Measurements from ENCODE around the gene FAM24A.
"Not testable (repeated sequence)": the region's sequence is repeated elsewhere in the genome, so short reads cannot be mapped to it uniquely, and the experiment has no call there.

The FAM24A gene, protein sequence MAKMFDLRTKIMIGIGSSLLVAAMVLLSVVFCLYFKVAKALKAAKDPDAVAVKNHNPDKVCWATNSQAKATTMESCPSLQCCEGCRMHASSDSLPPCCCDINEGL

GRCh38 chr10:122910310-122910709, at the start of gene FAM24A:
Gene FAM24A (plus strand): TSS chr10:122910610. CDS start chr10:122911635, 1,025 bp downstream.
- TF ChIP-seq, protein P1, sequence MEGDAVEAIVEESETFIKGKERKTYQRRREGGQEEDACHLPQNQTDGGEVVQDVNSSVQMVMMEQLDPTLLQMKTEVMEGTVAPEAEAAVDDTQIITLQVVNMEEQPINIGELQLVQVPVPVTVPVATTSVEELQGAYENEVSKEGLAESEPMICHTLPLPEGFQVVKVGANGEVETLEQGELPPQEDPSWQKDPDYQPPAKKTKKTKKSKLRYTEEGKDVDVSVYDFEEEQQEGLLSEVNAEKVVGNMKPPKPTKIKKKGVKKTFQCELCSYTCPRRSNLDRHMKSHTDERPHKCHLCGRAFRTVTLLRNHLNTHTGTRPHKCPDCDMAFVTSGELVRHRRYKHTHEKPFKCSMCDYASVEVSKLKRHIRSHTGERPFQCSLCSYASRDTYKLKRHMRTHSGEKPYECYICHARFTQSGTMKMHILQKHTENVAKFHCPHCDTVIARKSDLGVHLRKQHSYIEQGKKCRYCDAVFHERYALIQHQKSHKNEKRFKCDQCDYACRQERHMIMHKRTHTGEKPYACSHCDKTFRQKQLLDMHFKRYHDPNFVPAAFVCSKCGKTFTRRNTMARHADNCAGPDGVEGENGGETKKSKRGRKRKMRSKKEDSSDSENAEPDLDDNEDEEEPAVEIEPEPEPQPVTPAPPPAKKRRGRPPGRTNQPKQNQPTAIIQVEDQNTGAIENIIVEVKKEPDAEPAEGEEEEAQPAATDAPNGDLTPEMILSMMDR (IDR thresholded peaks at IDR 0.05; ENCODE audit: control insufficient read depth, insufficient read depth, low read depth, low read length, missing control alignments): no peak
- no peak for DNase-seq (ENCODE audit: low read depth)
- H3K4me3 ChIP-seq (ENCODE audit: control insufficient read depth, low read depth, low read length): no peak within 1 kb of the TSS

GRCh38 chr10:122861711-122862161, 48.7 kb upstream of the FAM24A start:
- H3K4me3 ChIP-seq (ENCODE audit: control insufficient read depth, low read depth, low read length): no peak overlapping the region
- TF ChIP-seq, protein P1 (IDR thresholded peaks at IDR 0.05; ENCODE audit: control insufficient read depth, insufficient read depth, low read depth, low read length, missing control alignments): no peak
- no peak for DNase-seq (ENCODE audit: low read depth)

DNA sequence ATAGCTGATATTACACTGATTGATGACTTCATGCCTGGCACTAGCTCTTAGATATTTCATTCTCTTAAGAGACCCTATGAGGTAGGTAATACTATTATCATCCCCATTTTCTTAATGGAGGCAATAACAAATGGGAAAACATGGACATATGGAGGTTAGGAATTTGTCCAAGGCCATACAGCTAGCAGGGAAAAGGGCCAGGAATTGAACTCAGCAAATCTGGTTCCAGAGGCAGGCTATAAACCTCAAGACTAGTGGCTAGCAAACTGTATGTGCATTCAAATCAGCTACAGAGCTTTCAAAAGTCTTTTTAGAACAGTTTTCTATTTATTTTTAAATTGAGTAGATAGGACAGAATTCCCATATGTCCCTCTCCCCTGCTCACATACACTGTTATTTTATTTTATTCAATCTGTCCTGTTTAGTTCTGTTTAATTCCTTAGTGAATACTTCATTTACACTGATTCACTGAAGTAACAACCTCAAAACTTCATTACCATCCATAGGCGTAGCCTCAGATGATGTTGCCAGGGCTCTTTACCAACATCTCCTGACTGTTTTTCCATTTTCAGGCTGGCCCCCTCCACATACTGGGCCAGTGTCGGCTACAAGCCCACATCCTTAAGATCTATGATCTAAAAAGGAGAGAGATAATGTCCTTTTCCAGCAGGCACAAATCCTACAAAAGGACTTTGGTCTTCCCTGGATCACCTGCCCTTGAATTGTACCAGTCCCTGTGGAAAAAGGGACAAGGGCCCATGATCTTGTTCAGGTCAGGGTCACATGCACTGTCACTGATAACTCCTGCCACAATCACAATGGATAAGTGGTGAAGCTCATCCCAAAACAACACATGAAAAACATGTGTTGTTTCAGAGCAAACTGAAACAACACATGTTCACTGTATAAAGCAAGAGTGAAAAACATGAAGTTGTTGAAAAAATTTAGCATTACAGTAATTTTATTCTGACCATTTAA, 46.9 kb upstream of the FAM24A start:
- H3K4me3 ChIP-seq (ENCODE audit: control insufficient read depth, low read depth, low read length): no peak overlapping the region
- TF ChIP-seq, protein P1 (IDR thresholded peaks at IDR 0.05; ENCODE audit: control insufficient read depth, insufficient read depth, low read depth, low read length, missing control alignments): no peak
- no peak for DNase-seq (ENCODE audit: low read depth)

DNA sequence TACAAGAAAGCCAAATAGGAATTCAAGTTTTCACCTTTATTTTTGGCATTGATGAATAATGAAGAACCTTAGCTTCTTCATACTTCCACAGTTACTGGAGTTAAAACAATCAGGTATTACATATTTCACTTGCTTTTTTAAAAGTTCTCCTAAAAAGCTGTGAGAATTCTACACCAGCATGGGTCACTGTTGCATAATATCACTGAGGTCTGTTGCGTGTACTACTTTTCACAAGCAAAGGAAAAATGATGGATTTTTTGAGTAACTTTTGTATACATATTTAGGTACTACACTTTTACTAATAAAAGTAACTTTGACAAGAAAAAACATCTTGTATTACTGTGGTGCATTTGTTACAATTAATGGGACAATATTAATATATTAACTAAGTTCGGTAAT, 46.2 kb upstream of the FAM24A start:
- no peak for DNase-seq (ENCODE audit: low read depth)
- H3K4me3 ChIP-seq (ENCODE audit: control insufficient read depth, low read depth, low read length): no peak overlapping the region
- TF ChIP-seq, protein P1 (IDR thresholded peaks at IDR 0.05; ENCODE audit: control insufficient read depth, insufficient read depth, low read depth, low read length, missing control alignments): no peak

GRCh38 chr10:122864901-122865300, 45.5 kb upstream of the FAM24A start:
- H3K4me3 ChIP-seq (ENCODE audit: control insufficient read depth, low read depth, low read length): no peak overlapping the region
- no peak for DNase-seq (ENCODE audit: low read depth)
- TF ChIP-seq, protein P1 (IDR thresholded peaks at IDR 0.05; ENCODE audit: control insufficient read depth, insufficient read depth, low read depth, low read length, missing control alignments): no peak

GRCh38 chr10:122866757-122867482, 43.5 kb upstream of the FAM24A start:
- not testable (repeated sequence) for DNase-seq (ENCODE audit: low read depth)

GRCh38 chr10:122868768-122869167, 41.6 kb upstream of the FAM24A start:
- H3K4me3 ChIP-seq (ENCODE audit: control insufficient read depth, low read depth, low read length); DNase-seq (ENCODE audit: low read depth): not testable (repeated sequence)

More at GRCh38 chr10:122866757-122867482, 43.5 kb upstream of the FAM24A start:
- H3K4me3 ChIP-seq (ENCODE audit: control insufficient read depth, low read depth, low read length): not testable (repeated sequence)

GRCh38 chr10:122871947-122872346, 38.5 kb upstream of the FAM24A start:
- not testable (repeated sequence) for H3K4me3 ChIP-seq (ENCODE audit: control insufficient read depth, low read depth, low read length); DNase-seq (ENCODE audit: low read depth)

Measured in AG09309 (cell line).